ENCODE data around the gene ATG16L1. TPM values are rescaled to one million over a fixed set of nuclear protein-coding genes. Genes with fewer than 3 reads are reported as not detected.
A peak's percentile ranks its signal among the peaks of the same experiment; 100 is the strongest.

Gene ATG16L1
- total RNA-seq, 1 donor from 2014 or later = 29.3 TPM

GRCh38 chr2:233245406-233245805 is 6.1 kb upstream of the ATG16L1 start:
- H3K4me1 Mint-ChIP-seq (ENCODE audit: low read depth, unreplicated experiment) = no peaks in the 10 kb centered on the region

GRCh38 chr2:233247116-233247515 is 4.4 kb upstream of the ATG16L1 start:
- no peak for TF ChIP-seq CTCF (IDR thresholded peaks at IDR 0.05; ENCODE audit: partially characterized antibody, unreplicated experiment)
- Mint-ChIP-seq H3K9me3 (ENCODE audit: unreplicated experiment) (peaks cover 2% of the 10 kb centered on the region), H3K36me3 (ENCODE audit: unreplicated experiment) (no peaks in the 10 kb centered on the region), H3K27ac (ENCODE audit: unreplicated experiment) (no peak overlapping the region), H3K27me3 (ENCODE audit: unreplicated experiment) (no peaks in the 10 kb centered on the region), H3K4me1 (ENCODE audit: low read depth, unreplicated experiment) (no peaks in the 10 kb centered on the region), H3K4me3 (ENCODE audit: unreplicated experiment) (no peak overlapping the region)
- no peak for DNase-seq

More at GRCh38 chr2:233245406-233245805, 6.1 kb upstream of the ATG16L1 start:
- Mint-ChIP-seq H3K9me3 (ENCODE audit: unreplicated experiment) (no peaks in the 10 kb centered on the region), H3K4me3 (ENCODE audit: unreplicated experiment) (no peak overlapping the region), H3K27ac (ENCODE audit: unreplicated experiment) (no peak overlapping the region), H3K27me3 (ENCODE audit: unreplicated experiment) (peaks cover 4% of the 10 kb centered on the region), H3K36me3 (ENCODE audit: unreplicated experiment) (no peaks in the 10 kb centered on the region)
- DNase-seq = no peak
- no peak for TF ChIP-seq CTCF (IDR thresholded peaks at IDR 0.05; ENCODE audit: partially characterized antibody, unreplicated experiment)

GRCh38 chr2:233247744-233248143 is 3.7 kb upstream of the ATG16L1 start:
- Mint-ChIP-seq H3K9me3 (ENCODE audit: unreplicated experiment) (peaks cover 2% of the 10 kb centered on the region), H3K4me1 (ENCODE audit: low read depth, unreplicated experiment) (peaks cover 1% of the 10 kb centered on the region), H3K27ac (ENCODE audit: unreplicated experiment) (no peak overlapping the region)

GRCh38 chr2:233248999-233249398 is 2.5 kb upstream of the ATG16L1 start:
- Mint-ChIP-seq H3K4me1 (ENCODE audit: low read depth, unreplicated experiment) (peaks cover 3% of the 10 kb centered on the region), H3K9me3 (ENCODE audit: unreplicated experiment) (peaks cover 2% of the 10 kb centered on the region), H3K36me3 (ENCODE audit: unreplicated experiment) (no peaks in the 10 kb centered on the region), H3K27me3 (ENCODE audit: unreplicated experiment) (no peaks in the 10 kb centered on the region), H3K27ac (ENCODE audit: unreplicated experiment) (no peak overlapping the region), H3K4me3 (ENCODE audit: unreplicated experiment) (no peak overlapping the region)
- TF ChIP-seq CTCF (IDR thresholded peaks at IDR 0.05; ENCODE audit: partially characterized antibody, unreplicated experiment) = no peak
- DNase-seq = no peak

More at GRCh38 chr2:233247744-233248143, 3.7 kb upstream of the ATG16L1 start:
- Mint-ChIP-seq H3K27me3 (ENCODE audit: unreplicated experiment) (no peaks in the 10 kb centered on the region), H3K4me3 (ENCODE audit: unreplicated experiment) (no peak overlapping the region), H3K36me3 (ENCODE audit: unreplicated experiment) (no peaks in the 10 kb centered on the region)
- TF ChIP-seq CTCF (IDR thresholded peaks at IDR 0.05; ENCODE audit: partially characterized antibody, unreplicated experiment) = no peak
- DNase-seq = no peak

- Mint-ChIP-seq H3K36me3 (ENCODE audit: unreplicated experiment) (no peaks in the 10 kb centered on the region), H3K27me3 (ENCODE audit: unreplicated experiment) (no peaks in the 10 kb centered on the region), H3K4me1 (ENCODE audit: low read depth, unreplicated experiment) (peaks cover 3% of the 10 kb centered on the region), H3K4me3 (ENCODE audit: unreplicated experiment) (peak overlapping the region; percentile 83), H3K27ac (ENCODE audit: unreplicated experiment) (no peak overlapping the region), H3K9me3 (ENCODE audit: unreplicated experiment) (peaks cover 2% of the 10 kb centered on the region)
- no peak for TF ChIP-seq CTCF (IDR thresholded peaks at IDR 0.05; ENCODE audit: partially characterized antibody, unreplicated experiment)
- no peak for DNase-seq
Observed at GRCh38 chr2:233250568-233250967, 905 bp upstream of the ATG16L1 start.

All from glutamatergic neuron (in vitro differentiated cells).